OCI-LY7 (cell line): ENCODE results near the gene IFRD2.

Experiments used
- EZH2phosphoT487 ChIP-seq: fragments of 200-600 bp; sonication (generic); IDR thresholded peaks from 2 replicates; pipeline ENCODE4 v1.6.1; 2018; ENCODE audit warnings: low read depth, borderline replicate concordance, mild to moderate bottlenecking, mixed run types, antibody characterized with exemption, low read length, moderate library complexity, mixed read lengths
- TF ChIP-seq, protein P1 (sequence below): fragments of 200-600 bp; sonication (generic); conservative IDR thresholded peaks from 2 replicates; pipeline ENCODE4 v1.5.1; 2014; ENCODE audit warnings: mild to moderate bottlenecking, antibody characterized with exemption, low read length, moderate library complexity, mixed read lengths

DNA sequence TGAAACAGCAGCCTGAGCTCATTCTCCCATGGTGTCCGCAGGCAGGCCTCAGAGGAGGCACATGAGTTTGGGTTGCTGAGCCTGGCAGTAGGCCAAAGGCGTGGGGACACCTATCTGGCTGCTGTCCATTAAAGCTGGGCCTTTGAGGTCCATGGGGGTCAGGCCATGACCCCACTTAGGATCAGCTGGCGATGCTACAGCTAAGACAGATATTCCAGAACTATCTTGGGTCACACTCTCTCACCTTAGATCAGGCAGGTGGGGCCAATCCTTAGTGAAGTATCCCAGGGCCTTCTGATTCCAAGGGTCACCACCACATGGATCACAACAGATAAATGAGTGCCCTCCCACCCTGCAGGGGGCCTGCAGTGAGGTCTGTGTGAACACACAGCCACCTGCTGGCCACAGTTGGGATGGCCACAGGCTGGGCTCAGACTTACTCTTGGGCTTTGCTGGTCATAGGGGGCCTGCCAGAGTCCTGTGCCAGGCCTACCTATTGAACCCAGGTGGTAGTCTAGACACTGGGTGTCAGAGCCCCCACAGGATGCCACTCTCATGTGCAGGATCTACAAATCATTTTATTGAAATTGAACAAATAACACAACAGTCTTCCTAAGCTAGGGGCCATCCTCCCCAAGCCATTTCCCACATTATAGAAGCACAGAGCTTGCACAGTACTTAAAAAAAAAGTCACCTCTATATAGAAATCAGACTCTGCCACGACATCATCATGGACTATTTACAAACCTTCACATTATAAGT lies 32.3 kb upstream of the IFRD2 start:
- TF ChIP-seq, protein P1, sequence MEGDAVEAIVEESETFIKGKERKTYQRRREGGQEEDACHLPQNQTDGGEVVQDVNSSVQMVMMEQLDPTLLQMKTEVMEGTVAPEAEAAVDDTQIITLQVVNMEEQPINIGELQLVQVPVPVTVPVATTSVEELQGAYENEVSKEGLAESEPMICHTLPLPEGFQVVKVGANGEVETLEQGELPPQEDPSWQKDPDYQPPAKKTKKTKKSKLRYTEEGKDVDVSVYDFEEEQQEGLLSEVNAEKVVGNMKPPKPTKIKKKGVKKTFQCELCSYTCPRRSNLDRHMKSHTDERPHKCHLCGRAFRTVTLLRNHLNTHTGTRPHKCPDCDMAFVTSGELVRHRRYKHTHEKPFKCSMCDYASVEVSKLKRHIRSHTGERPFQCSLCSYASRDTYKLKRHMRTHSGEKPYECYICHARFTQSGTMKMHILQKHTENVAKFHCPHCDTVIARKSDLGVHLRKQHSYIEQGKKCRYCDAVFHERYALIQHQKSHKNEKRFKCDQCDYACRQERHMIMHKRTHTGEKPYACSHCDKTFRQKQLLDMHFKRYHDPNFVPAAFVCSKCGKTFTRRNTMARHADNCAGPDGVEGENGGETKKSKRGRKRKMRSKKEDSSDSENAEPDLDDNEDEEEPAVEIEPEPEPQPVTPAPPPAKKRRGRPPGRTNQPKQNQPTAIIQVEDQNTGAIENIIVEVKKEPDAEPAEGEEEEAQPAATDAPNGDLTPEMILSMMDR = peak; percentile 83
- no peak for TF ChIP-seq EZH2phosphoT487
